HuH-7.5 (cell line): ENCODE data around the gene AKT1.
"Not testable (repeated sequence)": the region's sequence is repeated elsewhere in the genome, so short reads cannot be mapped to it uniquely, and the experiment has no call there.

Source experiments
- DNase-seq: peaks from one replicate; pipeline ENCODE4 v3.0.0; 2011; ENCODE audit warnings: low spot score

The AKT1 gene

GRCh38 chr14:104739026-104739425, 56.5 kb downstream of the AKT1 start:
- no peak for DNase-seq

DNA sequence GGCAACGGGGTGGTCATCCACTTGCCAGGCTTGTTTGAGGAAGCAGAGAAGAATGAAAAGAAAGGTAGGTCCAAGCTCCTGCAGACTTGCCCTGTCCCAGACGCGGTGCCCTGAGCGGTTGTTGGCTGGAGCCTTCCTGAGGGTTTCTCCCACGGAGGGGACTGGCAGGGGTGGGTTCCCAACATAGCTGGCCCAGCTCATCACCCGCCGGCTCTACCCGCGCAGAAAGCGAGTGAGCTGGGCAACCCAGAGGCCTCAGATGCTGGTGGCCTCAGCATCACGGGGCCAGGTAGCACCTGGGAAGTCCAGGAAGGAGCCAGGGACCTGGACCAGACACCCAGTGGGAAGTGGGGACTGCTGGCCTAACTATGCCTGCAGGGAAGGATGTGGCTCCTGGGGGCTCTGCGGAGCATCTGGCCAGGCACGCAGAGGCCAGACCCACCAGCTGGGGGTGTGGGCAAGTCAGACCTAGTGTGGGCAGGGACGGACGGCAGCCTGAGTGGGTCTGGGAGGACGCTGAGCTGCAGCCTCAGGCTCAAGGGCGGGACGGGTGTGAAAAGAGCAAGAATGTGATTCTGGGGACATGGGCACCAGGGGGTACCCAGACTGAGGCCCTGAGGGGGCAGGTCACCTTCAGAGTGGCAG, 57.1 kb downstream of the AKT1 start:
- DNase-seq, result no peak

DNA sequence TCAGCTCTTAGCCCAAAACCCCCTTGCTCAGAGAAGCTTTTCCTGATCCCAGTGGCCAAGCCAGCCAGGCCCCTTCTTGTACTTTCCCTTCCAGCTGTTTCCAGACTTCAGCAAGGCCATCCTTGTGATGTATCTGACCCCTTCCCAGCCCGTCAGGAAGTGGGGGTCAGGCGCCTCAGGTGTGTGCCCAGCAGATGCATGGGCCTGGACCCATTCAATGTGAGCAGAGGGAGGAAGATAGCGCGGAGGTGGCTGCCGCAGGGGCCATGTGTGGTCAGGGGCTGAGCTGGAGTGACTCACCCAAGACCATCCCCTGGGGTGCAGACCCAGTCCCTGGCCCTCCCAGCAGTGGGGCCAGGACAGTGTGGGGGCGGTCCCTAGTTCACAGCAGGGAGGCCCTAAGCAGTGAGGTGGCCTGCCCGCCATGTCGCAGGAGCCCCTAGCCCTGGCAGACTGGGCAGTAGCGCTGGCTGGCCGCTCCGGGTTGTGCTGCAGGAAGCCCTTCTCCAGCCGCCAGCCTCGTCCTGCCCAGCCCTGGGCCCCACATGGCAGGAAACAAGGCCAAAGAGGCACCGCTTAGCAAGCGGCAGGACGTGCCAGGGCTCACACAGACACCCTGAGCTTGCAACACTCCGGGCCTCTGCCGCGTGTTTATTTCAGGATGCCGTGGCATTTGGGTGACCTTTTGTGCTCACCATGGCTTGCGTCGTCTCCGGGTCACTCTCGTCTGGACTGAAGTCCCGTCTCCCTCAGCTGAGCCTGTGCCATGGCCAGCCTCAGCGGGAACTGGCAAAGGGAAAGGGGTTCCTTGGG, 59.5 kb downstream of the AKT1 start:
- DNase-seq, result no peak

DNA sequence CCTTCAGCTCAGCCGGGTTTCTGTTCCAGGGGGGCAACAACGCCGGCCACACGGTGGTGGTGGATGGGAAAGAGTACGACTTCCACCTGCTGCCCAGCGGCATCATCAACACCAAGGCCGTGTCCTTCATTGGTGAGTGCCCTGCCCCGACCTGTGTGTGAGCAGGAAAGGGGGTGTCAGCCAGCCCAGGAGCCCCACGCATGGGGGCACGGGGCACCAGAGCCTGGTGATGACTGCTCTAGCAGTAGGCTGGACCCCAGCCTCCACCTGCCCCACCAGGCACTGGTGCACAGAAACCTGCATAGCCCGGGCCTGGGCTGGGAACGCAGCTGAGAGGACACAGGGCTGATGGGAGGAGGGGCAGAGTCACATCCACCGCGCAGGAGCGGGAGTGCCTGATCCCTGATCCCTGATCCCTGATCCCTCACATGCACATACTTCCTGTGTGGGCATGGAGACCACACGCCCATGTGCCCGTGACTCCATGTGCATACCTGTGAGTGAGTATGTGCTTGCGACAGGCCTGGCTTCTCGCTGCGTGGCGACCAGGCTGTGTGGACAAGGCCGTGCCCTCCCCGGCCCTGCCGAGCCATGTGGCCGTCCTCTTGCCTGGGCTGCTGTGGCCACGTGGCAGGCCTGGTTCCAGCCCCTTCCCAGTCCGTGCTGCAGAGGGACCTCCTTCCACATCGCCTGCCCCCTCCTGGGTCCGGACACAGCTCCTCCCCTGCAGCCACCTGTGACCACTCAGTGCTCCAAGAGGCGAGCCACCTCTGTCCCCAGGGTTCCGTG, 60.4 kb downstream of the AKT1 start:
- no peak for DNase-seq

GRCh38 chr14:104734601-104734990, 61.0 kb downstream of the AKT1 start:
- DNase-seq, result no peak

DNA sequence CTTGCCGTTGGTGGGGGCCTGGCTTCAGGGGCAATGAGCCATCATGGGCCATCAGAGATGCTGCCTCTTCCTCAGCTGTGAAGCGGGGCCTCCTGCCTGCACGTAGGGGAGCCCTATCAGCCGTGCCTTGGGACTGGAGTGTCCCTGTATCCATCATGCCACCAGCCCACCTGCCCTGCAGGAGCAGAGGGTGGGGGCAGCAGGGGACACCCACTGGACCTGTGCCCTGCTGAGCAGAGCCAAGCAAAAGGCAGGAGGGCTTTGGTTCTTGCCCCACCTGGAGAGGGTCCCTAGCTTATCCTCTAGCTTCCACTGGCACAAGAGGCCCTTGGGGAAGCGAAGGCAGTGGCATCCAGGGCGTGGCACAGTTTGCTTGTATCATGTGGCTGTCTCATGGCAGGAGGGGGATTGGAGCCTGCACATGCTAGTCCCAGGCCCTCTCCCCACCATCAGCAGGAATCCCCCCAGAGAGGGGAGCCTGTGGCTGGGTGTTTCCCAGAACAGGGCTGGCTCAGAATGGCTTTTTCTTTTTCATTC, 61.4 kb downstream of the AKT1 start:
- DNase-seq, result no peak

- no peak for DNase-seq
These were observed 62.4 kb downstream of the AKT1 start for GRCh38 chr14:104732931-104733681.

DNA sequence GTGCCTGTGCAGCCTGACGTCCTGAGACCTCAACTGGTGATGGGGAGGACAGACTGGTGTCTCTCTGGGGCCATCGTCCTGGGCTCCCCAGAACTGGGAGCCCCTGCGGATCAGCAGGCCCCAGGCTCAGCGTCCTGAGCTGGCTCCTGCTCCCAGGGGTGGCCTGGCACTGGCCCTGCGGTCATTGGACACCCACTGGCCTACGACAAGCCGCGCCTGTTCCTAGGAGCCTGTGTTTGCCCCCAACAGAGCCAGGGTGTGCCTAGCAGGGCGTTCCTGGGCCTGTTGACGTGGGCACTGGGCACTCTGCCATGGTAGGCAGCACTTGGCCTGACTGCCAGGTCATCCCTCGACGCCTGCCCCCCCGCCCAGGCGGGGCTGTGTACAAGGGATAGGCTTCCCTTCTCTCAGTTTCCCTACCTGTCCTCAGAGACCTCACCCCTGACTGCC, 63.2 kb downstream of the AKT1 start:
- no peak for DNase-seq

- DNase-seq, result peak; percentile 80
These were observed 63.9 kb downstream of the AKT1 start for GRCh38 chr14:104731320-104732294.

GRCh38 chr14:104730487-104730886, 65.1 kb downstream of the AKT1 start:
- no peak for DNase-seq

DNA sequence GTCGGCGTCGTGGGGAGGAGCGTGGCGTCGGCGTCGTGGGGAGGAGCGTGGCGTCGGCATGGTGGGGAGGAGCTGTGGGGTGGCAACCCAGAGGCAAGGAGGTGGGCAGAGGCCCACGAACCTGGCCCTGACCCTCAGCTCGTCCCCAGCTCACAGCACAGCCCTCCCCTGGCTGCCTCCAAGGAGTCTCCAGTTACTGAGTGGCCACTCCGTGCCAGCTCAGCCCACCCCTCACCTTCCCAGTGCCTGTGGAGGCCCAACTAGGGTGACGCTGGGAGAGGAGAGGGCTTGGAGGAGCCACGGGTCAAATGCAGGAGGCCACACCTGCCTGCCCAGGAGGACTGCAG, 65.7 kb downstream of the AKT1 start:
- no peak for DNase-seq

- not testable (repeated sequence) for DNase-seq
These were observed 66.2 kb downstream of the AKT1 start for GRCh38 chr14:104729176-104729834.

- DNase-seq, result no peak
These were observed 66.9 kb downstream of the AKT1 start for GRCh38 chr14:104728631-104729030.

DNA sequence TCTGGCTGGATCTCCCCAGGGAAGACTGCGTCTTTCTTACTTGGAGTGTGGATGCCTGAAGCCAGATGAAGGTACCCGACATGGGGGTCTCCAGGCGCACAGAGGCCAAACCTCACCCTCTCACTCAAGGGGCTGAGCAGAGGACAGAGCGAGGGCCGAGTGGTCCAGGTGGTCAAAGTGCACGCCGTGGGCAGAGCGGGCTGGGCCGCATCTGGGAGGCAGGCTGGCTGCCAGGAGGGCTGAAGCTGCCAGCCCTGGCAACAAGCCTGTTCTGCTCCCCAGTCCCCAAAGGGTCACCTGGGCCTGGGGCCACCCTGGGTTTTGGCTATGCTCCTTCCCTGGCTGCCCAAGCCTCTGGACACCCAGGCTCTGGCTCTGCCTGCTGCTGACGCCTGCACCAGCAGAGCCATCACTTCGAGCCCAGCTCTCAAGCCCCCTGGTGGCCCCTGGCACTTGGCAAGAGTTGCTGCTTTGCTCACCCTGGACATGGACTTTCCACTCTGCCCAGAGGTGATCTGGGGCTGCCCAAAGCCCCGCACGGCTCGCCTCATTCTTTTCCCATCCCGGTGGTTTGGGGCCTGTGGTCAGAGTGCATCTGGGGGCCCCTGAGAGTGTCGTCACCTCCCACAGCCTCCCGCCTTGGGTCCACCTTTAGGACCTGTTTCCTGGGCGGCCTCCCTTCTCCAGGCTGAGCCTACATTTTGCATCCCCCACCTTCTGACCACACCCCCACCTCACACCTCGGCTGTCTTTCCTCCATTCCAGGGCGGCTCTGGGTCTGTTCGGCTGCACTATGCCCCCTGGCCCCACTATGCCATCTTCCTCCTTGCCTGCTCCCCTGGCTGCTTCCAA, 68.7 kb downstream of the AKT1 start:
- no peak for DNase-seq

DNA sequence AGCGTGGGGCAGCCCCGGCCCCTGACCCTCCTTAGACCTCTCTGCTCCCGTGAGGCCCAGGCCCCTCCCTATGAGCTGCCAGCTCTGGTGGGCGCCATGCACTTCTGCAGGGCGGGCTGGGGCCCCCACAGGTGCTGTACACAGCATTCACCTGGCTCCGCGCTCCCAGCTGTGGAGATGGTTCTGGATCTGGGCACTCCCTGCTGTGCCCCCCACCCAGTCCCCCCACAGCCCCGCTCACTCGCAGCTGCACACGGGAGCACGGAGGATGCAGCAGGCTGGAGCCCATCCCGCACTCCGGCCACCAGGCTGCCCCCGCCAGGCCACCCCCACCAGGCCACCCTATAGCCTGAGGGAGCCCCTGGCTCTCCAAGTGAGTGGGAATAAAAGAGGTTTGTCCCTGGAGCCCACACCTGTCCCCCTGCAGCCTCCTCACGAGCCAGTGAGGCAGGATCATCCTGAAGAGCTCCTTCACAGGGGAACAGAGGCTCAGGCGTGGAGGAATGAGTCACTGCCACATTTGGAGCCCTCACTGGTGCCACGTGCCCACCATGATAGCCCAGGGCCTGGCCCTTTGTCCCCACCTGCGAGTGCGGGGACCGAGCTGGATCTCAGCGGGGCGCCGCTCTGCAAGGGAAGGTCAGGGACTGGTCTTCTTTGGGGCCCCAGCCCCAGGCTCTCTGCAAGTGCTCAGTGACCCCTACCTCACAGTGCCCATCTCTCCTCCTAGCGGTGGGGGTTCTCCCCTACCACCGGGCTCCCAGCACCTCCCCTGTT, 69.6 kb downstream of the AKT1 start:
- no peak for DNase-seq

DNA sequence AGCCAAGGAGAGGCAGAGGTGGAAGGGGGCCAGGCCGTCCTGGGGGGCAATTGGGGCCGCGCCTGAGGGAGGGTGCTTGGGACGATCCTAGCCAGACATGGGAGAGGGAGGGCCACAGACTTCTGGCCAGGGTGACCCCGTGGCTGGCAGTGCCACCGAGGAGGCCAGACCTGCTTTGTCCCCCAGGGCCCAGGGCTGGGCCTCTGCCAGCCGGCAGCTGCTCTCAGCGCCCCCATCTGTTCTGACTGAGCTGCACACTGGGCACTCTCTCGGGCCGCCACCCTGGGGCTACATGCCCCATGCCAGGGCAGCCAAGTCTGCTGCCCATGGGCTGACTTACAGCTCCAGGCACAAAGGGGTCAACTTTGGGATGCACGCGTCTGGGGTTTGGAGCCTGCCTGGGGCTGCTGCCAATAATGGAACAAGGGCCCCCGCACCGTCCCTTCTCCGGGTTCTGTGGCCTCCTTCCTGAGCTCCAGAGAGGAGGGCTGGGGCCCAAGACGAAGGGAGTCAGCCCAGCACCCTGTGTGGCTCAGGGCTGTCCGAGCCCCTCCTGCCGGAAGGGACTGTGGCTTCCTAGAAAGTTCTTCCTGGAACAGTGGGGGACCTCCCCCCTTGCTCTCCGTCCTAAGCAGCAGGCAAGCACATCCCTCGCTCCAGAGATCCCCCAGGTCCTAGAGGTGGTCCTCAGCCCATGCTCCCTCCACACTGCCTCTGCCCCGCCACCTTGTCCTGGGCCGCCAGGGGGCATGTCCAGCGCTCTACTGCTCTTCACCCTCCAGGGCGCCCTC, 70.4 kb downstream of the AKT1 start:
- no peak for DNase-seq

- DNase-seq, result peak; percentile 58
These were observed 71.1 kb downstream of the AKT1 start for GRCh38 chr14:104724407-104724980.
